GM12875 (cell line): ENCODE measurements around the gene CTBP1.

Source experiments
- H3K4me3 ChIP-seq: one replicate; pipeline ENCODE4 v1.5.1; 2011; ENCODE audit warnings: low read depth, low read length, control low read depth
- TF ChIP-seq, protein P1 (sequence below): IDR thresholded peaks from 2 replicates; pipeline ENCODE4 v1.5.1; 2011; ENCODE audit warnings: low read depth, mild to moderate bottlenecking, control low read depth, inconsistent platforms, low read length, moderate library complexity, borderline replicate concordance; ENCODE audit not compliant: insufficient read depth

Gene CTBP1

DNA sequence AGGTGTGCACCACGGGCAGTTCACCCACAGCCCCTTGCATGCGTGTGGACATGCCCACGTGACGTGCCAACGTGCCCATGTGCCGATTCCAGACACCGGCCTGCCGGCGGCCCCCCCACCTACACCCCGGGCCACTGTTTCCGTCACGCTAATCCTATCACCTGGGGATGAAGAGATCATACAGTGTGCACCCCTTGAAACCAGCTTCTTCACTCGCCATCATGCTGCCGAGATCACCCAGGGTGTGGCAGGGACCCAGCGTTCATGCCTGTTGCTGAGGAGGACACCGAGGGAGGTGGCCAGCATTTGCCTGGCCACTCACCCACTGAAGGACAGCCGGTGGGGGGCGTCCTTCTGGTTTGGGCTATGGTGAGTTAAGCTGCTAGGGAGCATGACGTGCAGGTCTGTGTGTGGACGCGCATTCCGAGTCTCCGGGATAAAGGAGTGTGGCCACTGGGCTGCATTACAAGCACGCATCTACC is 14.1 kb downstream of the CTBP1 start:
- H3K4me3 ChIP-seq: no peak overlapping the region
- TF ChIP-seq, protein P1, sequence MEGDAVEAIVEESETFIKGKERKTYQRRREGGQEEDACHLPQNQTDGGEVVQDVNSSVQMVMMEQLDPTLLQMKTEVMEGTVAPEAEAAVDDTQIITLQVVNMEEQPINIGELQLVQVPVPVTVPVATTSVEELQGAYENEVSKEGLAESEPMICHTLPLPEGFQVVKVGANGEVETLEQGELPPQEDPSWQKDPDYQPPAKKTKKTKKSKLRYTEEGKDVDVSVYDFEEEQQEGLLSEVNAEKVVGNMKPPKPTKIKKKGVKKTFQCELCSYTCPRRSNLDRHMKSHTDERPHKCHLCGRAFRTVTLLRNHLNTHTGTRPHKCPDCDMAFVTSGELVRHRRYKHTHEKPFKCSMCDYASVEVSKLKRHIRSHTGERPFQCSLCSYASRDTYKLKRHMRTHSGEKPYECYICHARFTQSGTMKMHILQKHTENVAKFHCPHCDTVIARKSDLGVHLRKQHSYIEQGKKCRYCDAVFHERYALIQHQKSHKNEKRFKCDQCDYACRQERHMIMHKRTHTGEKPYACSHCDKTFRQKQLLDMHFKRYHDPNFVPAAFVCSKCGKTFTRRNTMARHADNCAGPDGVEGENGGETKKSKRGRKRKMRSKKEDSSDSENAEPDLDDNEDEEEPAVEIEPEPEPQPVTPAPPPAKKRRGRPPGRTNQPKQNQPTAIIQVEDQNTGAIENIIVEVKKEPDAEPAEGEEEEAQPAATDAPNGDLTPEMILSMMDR: no peak

DNA sequence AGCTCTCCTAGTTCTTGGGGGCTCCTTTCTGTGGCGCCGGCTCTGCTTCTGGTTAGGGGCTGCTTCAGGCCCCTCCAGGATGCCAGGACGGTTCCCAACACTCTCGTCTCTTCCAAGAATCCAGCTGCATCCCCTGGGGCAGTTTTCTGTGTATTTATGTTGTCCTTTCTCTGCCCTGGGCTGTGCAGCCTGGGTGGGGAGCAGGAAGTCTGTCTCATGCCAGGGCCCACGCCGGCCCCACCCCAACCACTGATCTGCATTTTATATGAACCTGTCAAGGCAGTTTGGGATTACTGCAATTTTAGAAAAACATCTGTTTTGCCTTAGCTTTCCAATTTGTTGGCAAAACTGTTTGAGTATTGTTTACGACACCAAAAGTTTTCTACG is 14.6 kb downstream of the CTBP1 start:
- TF ChIP-seq, protein P1: no peak
- H3K4me3 ChIP-seq: no peak overlapping the region

DNA sequence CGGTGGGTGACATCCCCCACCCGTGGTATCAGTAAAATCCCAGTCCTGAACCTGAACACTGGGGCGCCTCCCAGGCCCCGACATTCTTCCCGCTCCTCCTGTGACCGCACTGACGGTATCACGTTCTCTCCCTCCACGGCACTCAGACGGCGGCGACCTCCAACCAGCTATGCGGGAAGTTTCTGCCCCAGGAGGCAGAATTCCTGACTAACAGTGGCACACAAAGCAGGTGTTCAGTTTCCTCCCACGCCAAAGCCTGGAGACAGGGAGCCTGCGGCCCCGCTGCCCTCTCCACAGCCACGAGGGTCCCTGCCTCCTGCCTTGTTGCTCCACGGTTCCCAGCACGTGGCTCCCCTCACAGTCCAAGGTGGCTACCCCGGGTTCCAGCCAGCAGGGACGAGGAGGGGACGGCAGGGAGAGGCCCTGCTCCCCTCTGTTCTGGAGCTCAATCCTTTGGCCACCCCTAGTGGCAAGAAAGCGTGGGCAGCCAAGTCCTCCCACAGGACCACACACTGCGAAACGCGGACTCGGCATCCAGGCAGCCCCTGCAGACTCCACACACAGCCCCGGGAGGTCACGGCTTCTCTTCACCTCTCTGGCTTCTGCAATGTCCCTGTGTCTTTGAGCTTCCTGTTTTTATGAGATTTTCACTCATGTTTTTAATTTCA is 15.2 kb downstream of the CTBP1 start:
- TF ChIP-seq, protein P1: peak; percentile 2; the same call in 1 of the 2 replicates
- no peak overlapping the region for H3K4me3 ChIP-seq

DNA sequence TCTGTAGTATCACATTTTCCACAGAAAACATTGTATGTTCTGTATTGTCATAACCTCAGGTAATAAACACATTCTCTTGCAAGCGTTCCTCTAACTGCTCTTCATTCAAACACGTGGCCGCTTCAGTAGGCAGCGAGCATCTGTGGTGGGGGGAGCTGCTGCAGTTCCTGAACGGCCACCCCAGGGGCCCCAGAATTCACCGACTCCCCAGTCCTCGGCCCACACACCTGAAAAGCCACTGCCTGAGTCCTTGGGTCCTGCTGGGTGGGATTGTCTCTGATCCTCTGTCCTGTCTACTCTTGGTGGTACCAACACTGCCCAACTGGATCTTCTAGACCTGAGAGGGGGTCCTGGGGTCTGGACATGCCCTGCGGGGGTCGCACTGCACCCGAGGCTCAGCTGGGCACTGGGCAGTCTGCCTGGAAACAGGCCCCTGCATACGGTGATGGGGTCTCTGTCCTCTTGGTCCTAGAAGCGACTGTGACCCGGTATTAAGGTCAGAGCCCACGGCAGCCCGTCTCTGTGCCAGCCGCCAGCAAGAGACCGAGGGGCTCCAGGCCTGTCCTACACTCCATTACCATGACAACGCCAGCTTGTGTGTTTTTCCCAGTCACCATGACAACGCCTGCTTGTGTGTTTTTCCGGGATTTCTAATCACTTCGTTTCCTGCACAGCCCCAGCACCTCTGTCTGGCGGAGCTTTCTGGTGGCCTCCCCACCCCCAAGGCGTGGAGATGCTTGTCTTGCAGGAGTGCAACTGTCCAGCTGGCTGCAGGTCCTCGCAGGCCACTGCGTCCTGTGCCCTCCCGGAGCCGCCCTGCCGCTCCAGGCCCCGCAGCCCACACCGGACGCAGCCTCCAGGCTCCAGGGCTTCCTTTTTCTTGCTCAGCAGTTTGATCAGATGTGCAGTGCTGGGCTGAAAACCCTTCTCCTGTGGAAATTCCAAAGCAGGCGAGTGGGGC is 16.0 kb downstream of the CTBP1 start:
- TF ChIP-seq, protein P1: no peak
- H3K4me3 ChIP-seq: no peak overlapping the region

DNA sequence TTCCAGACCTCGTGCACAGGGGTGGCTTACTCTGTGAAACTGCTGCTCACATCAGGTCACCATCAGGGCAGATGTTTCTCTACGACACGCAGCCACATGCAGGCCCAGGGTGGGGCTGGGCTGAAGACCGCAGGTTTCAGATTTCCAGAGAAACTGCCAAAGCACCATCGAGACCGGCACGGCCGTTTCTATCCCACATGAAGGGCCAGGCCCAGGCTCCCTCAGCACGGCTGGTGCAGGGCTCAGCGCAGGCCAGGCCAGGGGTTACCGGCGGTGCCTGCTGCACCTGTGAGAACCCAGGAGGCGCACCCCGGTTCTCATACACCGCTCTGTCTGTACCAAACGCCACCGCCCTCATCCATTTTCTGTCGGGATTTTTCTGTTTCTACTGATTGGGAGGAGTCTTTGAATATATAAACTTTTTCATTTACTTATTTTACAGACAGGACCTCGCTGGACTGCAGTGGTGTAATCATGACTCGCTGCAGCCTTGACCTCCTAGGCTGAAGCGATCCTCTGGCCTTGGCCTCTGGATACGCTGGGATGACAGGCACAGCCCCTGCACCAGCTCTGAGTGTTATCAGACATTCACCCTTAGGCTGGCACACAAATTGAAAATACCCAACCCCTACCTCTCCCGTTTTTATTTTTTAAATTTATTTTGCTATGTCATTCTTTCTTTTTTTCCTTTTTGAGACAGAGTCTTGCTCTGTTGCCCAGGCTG is 17.1 kb downstream of the CTBP1 start:
- TF ChIP-seq, protein P1: no peak
- no peak overlapping the region for H3K4me3 ChIP-seq

DNA sequence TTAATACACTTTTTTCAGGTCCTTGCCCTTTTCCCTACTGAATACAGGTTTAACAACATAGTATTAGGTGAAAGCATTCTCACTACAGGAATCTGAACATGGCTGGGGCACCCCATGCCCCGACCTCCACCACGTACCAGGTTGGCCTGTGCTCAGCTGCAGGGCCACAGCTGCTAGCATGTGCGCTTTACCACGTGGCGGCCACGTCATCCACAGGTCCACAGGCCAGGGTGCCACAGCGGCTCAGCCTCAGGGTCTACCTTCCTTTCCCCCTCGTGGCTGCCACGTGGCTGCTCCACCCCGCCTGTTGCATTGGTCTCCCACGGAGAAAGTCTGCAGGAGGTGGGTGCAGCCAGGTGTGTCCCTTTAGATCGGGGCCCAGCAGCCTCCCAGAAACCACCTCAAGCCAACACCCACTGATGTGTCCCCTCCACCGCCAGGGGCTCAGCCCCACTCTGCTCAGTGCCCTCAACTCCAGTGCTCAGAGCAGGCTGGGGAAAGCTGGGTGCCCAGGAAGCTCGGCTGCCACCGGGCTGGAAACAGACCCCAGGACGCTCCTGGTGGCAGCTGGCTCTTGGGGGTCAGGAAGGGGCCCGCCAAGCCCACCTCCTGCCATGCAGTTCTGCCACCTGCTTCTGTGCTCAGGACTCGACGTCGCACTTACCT is 17.8 kb downstream of the CTBP1 start:
- TF ChIP-seq, protein P1: no peak
- H3K4me3 ChIP-seq: no peak overlapping the region
